NCI-H2081 treated with DMSO at 0.1 percent for 48 hours (cell line): ENCODE measurements around the gene GRIK4.

Source experiments
- DNase-seq: peaks from one replicate; lab custom pipeline; 2025; lab: John Stamatoyannopoulos, UW

GRIK4 gene

DNA sequence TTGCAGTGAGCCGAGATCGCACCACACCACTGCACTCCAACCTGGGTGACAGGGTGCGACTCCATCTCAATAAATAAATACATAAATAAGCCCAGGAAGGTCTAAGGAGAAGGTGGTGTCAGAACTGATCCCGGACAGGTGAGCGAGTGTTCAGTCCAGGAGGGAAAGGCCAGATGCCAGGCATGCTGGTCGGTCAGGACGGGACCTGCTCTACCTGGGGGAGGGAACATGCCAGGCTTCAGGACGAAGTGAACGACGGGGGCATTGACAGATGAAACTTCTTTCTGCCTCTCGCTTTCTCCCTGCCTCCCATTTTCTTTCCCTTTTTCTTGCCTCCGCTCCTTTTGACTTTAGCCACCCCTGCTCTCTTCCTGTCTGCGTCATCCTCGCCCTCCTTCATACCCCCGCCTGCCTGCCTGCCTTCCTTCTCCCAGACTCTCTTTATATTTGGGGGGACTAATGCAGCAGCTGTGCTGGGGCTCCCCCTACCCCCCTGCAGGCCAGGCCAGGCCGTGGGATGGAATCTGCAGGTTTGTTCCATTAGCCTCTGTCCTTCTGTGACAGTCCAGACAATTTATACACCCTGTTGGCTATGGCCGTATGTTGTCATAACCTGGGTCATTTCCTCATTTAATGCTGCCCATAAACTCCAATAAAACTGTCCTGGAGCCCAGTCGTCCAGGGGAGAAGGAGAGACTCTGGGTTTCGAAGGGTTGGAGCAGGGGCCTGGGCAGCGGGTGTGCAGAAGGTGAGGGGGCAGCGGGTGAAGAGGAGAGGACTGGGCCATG is 303.2 kb downstream of the GRIK4 start:
- no peak for DNase-seq

DNA sequence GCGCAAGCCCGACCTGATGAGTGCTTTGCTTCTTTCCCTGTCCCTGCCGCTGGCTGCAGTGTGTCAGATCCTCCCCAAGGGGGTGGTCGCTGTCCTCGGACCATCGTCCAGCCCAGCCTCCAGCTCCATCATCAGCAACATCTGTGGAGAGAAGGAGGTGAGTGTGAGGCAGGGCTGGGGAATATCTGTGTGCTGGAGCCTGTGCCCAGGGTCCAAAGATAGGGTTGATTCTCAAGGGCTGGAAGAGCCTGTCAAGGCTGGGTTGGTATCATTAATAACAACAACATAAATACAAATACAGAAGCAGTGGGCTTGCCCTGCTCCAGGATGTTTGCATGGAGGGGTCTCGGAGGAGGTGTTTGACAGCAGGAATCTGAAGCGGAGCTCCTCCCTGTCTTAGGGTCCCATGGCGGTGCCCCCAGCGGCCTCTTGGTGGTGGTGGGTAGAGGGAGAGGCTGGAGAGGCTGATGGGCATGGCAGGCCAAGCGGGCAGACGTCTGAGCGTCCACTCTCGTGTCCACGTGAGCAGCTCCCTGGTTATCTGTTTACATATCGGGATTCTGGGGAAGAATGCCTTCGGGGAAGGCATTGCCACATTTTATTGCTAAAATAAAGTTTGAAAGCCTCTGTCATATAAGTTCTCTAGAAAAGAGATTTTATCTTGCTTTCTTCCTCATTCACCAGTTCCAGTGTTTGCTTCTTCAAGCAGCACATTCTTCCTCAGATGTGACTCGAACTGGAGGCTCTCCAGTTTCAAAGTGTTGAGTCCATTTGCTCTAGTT is 304.0 kb downstream of the GRIK4 start:
- DNase-seq: no peak

GRCh38 chr11:120816176-120816575 is 304.6 kb downstream of the GRIK4 start:
- no peak for DNase-seq

- DNase-seq: no peak
These were observed 305.2 kb downstream of the GRIK4 start for GRCh38 chr11:120816711-120817110.

DNA sequence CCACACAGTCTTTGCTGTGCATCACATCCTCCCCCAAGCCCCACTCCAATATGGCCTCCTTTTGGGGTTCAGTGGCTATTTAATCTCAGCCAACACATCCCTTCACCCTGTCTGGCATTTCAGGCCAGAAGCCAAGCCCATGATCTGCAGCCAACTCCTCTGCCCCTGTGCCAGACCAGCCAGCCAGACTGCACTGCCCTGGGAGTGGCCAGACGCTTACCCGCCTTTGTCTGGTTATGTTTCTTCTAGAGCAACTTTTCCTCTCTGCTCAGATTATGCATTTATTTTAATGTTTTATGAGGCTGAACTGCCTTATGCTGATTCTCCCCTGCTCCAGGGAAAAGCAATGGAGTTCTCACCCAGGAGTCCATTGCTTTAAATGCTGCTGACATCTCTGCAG is 305.6 kb downstream of the GRIK4 start:
- no peak for DNase-seq

DNA sequence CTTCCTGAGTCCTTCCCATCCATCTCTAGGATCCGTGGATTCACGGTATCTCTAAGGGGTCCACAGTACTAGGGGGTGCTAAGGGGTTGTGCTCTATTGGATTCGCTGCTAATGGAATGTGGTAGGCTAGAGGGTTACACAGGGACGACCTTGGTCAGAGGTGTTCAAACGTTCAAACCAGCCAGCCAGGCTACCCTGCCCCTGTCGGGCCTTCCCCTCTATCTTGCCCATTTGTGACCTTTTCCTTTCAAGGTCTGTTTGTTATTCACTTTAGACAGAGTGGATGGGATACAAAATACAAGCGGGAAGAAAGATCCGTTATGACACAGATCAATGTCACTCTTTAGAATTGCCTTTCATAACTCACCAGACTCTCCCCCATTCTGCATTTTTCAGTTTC is 306.5 kb downstream of the GRIK4 start:
- no peak for DNase-seq

DNA sequence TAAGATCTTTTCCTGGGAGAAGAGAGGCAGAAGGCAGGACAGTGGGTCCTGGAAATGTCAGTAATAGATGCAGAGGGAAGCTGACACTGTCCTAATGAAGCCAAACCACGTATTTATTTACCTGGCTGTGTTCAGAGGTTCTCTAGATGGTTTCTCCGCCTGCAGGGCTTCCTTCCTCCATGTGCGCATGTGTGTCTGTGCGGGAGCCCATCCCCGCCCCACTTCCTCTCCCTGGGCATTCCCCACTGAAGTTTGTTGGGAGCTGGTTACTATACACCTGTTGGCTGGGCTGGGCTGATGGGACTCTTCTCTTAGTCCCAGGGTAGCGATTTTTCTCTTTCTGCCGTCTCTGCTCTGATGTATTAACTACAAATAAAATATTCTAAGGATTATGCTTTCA is 307.5 kb downstream of the GRIK4 start:
- DNase-seq: no peak

DNA sequence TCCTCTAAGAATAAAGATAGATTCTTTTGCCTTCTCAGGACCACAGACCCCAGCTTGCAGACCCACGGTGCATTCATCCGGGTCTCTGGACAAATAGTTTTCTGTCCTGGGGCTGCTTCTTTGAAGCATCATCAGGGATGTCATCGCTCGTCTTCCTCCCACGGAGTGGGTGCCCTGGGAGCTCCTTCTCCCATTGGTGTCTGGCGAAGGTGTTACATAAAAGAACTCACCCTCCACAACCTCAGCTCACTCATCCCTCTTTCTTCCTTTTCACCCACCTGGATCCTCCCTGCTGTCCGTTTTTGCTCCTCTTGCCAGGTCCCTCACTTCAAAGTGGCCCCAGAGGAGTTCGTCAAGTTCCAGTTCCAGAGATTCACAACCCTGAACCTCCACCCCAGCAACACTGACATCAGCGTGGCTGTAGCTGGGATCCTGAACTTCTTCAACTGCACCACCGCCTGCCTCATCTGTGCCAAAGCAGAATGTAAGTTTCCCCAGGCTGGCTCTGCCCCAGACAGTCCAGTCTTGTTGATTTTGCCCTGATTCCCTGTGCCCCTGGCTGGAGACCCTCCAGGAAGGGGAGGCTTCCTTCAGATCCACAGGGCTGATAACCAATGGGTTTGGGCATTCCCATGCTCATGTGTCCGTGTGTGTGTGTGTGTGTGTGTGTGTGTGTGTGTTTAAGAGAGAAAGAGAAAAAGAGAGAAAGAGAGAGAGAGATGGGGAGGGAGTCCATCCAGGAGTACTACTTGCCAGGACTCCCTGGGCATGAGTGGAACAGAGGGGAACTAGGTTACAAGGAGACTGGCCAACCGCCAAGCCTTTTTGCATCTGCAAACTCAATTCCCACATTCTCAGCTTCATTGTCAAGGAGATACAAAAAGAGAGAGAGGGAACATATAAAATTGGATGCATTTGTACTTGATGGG is 308.2 kb downstream of the GRIK4 start:
- no peak for DNase-seq

DNA sequence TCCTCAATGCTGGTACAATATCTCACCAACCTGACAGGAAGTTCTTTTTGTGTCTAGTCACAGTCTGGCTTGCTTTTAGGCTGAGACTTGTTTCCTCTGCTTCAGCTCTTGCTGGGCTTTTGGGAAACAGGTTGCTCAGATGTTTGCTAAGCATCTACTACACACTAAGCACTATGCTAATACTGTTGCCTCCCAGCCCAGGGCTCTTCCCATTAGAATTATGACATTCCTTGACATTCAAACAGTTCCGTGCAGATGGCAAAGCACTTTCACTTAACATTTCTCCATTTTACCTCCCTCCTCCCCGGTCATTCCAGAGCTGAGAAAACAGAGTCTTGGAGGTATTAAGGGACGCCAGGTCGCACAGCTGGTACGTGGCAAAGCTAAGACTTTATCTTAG is 311.6 kb downstream of the GRIK4 start:
- no peak for DNase-seq

DNA sequence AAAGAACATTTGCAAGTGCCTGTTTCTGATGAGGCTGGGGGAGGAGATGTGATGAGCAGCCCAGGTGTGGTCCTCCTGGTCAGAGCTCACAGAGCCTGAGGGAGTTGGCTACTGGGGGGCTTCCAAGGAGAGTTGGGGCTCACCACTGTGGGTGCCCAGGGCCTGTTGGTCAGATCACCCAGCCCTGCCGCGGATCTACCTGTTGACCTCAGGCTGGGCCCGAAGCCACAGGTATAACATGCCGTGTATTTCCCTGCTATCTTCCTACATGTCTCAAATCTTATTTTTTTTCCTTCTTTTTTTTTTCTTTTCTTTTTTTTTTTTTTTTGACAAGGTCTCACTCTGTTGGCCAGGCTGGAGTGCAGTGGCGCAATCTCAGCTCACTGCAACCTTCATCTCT is 312.7 kb downstream of the GRIK4 start:
- no peak for DNase-seq

- no peak for DNase-seq
These were observed 315.6 kb downstream of the GRIK4 start for GRCh38 chr11:120827198-120827597.

GRCh38 chr11:120827820-120828219 is 316.3 kb downstream of the GRIK4 start:
- no peak for DNase-seq

- no peak for DNase-seq
These were observed 317.3 kb downstream of the GRIK4 start for GRCh38 chr11:120828847-120829246.

DNA sequence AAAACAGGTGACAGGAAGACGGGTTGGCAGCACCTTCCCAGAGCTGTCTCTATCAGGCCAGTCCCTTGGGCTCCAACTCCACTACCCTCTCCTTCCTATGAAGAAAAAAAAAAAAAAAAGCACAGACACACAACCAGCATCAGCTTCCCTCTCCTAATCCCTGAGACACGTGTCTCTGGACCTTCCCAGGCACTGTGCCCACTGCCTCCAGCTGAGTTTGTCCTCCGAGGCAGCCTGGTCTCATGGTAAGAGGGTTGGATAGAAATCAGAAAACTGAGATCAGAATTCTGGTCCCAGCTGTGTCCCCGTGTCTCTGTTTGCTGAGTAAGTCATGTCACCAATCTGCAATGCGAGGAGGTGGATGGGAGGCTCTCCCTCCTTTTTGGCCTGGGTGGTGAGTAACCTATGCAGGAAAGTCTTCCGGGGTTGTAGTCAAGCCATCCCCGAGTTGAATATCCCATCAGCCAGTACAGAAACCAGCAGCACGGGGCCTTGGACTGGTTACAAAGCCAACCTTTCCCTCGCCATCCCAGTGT is 318.6 kb downstream of the GRIK4 start:
- no peak for DNase-seq

GRCh38 chr11:120832481-120833238 is 321.1 kb downstream of the GRIK4 start:
- no peak for DNase-seq

GRCh38 chr11:120834686-120835210 is 323.2 kb downstream of the GRIK4 start:
- no peak for DNase-seq

GRCh38 chr11:120835601-120836228 is 324.2 kb downstream of the GRIK4 start:
- no peak for DNase-seq

GRCh38 chr11:120837696-120838095 is 326.1 kb downstream of the GRIK4 start:
- DNase-seq: no peak

DNA sequence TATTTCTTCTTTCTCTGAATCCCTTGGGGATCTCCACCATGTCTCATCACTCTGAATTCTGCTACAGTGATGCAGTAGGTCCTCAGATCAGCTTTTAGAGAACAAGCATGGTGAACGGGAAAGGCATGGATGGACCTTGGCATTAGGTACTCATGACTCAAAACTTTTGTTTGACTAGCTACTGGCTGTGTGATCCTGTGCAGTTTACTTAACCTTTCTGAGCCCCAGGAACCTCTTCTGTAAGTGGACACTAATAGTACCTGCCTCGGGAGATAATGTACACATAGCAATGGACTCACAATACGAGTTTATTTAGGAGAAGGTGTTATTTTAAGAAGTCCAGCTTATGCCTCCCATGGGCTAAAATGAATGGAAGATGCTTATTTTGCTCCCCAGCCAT is 327.7 kb downstream of the GRIK4 start:
- no peak for DNase-seq

- DNase-seq: no peak
These were observed 328.4 kb downstream of the GRIK4 start for GRCh38 chr11:120839846-120840402.
